ENCODE data around the gene GRWD1.

The GRWD1 gene

GRCh38 chr19:48445606-48446481 lies at the start of gene GRWD1:
GRWD1 (plus strand) TSS chr19:48445983; CDS start chr19:48446006, 23 bp downstream.
- Histone ChIP-seq H3K27me3 (ENCODE audit: control insufficient read depth, insufficient read depth, low read length) (no peaks in the 10 kb centered on the region), H3K9ac (peak within 1 kb of the TSS; percentile 30), H3K4me1 (peaks cover 13% of the 10 kb centered on the region), H3K36me3 (ENCODE audit: control insufficient read depth, insufficient read depth, low read length) (no peaks in the 10 kb centered on the region), H2AFZ (peak within 1 kb of the TSS; percentile 97), H3K9me3 (ENCODE audit: control insufficient read depth, low read length) (no peaks in the 10 kb centered on the region), H3K4me2 (ENCODE audit: low read length) (peak within 1 kb of the TSS; percentile 92), H3K79me2 (peaks cover 4% of the 10 kb centered on the region), H3K4me3 (ENCODE audit: low read depth, low read length) (peak within 1 kb of the TSS; percentile 70), H3K27ac (peak within 1 kb of the TSS; percentile 83)
- no peak for TF ChIP-seq CTCF (IDR thresholded peaks at IDR 0.05)

DNA sequence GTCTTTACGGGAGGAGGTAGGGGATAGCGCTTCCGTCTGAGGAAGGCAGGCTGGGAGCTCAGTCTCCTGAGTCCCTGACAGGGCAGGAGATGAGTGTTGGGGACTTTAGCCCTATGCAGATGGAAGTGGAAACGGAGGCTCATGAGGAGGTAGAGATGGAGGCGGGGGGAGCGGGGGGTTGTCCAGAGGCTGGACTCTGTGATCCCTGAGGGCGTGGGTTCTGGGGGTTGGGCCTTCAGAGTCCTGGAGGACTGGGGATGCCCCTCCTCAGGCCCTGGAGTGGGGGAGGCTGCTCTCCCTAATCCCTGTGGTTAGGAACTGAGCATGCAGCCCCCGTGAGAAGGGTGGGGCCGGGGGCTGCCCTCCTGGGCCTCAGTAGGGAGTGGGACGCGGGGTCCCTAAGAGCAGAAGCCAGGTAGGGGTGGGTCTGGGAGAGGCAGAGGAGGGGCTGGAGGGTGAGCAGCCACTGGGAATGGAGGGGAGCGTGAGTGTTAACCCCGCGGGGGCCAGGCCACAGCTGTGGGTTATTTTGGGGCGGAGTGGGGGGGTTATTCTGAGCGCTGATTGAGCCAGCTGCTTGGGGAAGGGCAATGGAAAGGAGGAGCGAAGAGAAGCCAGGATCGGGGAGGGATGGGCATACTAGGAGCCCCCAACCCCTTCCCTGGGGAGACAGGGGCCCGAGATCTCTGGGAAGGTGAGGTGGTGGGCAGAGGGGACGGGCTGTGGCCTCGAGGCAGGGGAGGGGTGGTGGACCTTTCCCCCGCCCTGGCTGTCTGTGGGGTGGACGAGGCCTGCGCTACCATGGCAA lies 49.6 kb upstream of the GRWD1 start:
- Histone ChIP-seq H3K4me3 (ENCODE audit: low read depth, low read length) (no peak overlapping the region), H3K4me1 (no peaks in the 10 kb centered on the region)
- no peak for TF ChIP-seq CTCF (IDR thresholded peaks at IDR 0.05)

GRCh38 chr19:48396824-48397176 lies 49.0 kb upstream of the GRWD1 start:
- no peaks in the 10 kb centered on the region for H3K9me3 ChIP-seq (ENCODE audit: control insufficient read depth, low read length)
- no peaks in the 10 kb centered on the region for H3K79me2 ChIP-seq
- no peak overlapping the region for H2AFZ ChIP-seq
- H3K36me3 ChIP-seq (ENCODE audit: control insufficient read depth, insufficient read depth, low read length), result no peaks in the 10 kb centered on the region
- H3K4me2 ChIP-seq (ENCODE audit: low read length), result no peak overlapping the region
- no peak overlapping the region for H3K27ac ChIP-seq
- TF ChIP-seq CTCF (IDR thresholded peaks at IDR 0.05), result no peak
- no peak overlapping the region for H3K9ac ChIP-seq
- no peaks in the 10 kb centered on the region for H3K27me3 ChIP-seq (ENCODE audit: control insufficient read depth, insufficient read depth, low read length)
- no peak overlapping the region for H3K4me3 ChIP-seq (ENCODE audit: low read depth, low read length)
- H3K4me1 ChIP-seq, result no peaks in the 10 kb centered on the region

More for the DNA sequence above, 49.6 kb upstream of the GRWD1 start:
- H3K9ac ChIP-seq, result no peak overlapping the region
- H3K9me3 ChIP-seq (ENCODE audit: control insufficient read depth, low read length), result no peaks in the 10 kb centered on the region
- H3K4me2 ChIP-seq (ENCODE audit: low read length), result no peak overlapping the region
- H3K27ac ChIP-seq, result no peak overlapping the region
- no peak overlapping the region for H2AFZ ChIP-seq
- no peaks in the 10 kb centered on the region for H3K36me3 ChIP-seq (ENCODE audit: control insufficient read depth, insufficient read depth, low read length)
- no peaks in the 10 kb centered on the region for H3K79me2 ChIP-seq
- no peaks in the 10 kb centered on the region for H3K27me3 ChIP-seq (ENCODE audit: control insufficient read depth, insufficient read depth, low read length)

DNA sequence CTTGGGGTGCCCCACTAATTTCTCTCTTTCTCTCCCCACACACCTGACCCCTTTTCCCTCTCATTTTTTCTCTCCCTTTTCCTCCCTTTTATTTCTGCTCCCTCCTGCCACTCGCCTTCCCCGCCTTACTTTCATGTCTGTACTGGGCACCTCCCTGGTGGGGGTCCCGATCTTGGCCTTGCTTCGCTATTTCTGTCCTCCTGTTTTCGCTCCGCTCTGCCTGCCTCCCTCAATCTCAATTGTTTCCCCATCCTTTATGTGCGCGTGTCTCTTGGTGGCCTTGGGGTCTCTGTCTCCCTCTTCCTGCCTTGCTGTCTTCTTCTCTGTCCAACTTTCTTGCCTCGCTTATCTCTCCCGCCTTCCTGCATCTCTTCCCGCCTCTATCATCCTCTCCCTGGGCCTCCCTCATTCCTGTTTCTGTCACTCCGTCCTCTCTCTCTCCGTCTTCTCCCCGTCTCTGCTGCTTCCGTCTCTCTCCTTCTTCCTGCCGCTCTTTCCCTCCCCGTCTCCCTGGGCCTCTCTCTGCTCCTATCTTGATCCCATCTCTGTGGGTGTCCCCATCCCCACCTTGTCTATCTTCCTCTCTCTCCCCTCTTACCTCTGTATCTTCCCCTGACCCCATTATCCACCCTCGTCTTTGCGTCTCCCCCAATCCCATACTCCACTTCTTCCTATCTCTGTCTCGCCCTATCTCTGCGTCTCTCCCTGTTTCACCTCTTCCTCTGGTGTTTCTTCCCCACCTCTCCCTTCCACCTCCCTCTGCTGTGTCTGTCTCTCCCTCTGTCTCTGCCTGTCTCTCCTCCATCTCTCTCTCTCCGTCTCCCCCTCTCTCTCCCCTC lies 48.3 kb upstream of the GRWD1 start:
- Histone ChIP-seq H3K27ac (no peak overlapping the region), H3K79me2 (no peaks in the 10 kb centered on the region), H3K9me3 (ENCODE audit: control insufficient read depth, low read length) (no peaks in the 10 kb centered on the region), H3K27me3 (ENCODE audit: control insufficient read depth, insufficient read depth, low read length) (no peaks in the 10 kb centered on the region), H3K4me2 (ENCODE audit: low read length) (peak overlapping the region; percentile 83), H3K4me3 (ENCODE audit: low read depth, low read length) (peak overlapping the region; percentile 57), H3K9ac (no peak overlapping the region), H3K4me1 (no peaks in the 10 kb centered on the region), H2AFZ (no peak overlapping the region), H3K36me3 (ENCODE audit: control insufficient read depth, insufficient read depth, low read length) (no peaks in the 10 kb centered on the region)
- no peak for TF ChIP-seq CTCF (IDR thresholded peaks at IDR 0.05)

All from parathyroid adenoma (tissue), 2 donors.